Measurements from ENCODE around the gene C1QTNF3. TPM values are rescaled to one million over a fixed set of nuclear protein-coding genes. Genes with fewer than 3 reads are reported as not detected.

Gene C1QTNF3
- total RNA-seq, 2 donors from 2014 or later: 2.7 to 4.6 TPM

DNA sequence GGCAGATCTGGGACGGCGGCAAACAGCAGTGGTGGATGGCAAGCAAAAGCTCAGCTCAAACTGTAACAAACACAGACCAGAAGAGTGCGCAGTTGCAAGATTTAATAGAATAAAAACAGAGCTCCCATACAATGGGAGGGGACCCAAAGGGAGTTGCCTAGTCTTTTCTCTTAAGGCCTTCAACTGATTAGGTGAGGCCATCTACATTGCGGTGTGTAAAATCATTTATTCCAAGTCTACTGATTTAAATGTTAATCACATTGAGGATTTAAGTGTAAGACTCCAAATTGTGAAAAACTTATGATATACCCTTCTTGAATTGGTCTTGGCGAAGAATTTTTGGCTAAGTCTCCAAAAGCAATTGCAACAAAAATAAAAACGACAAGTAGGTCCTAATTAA is 21.6 kb upstream of the C1QTNF3 start:
- Histone ChIP-seq H3K9ac (ENCODE audit: low read depth in 2 of 2, low read length in 2 of 2) (no peak overlapping the region), H3K27ac (no peak overlapping the region), H3K4me1 (no peaks in the 10 kb centered on the region), H3K9me3 (no peaks in the 10 kb centered on the region), H3K36me3 (no peaks in the 10 kb centered on the region), H3K4me3 (no peak overlapping the region), H3K27me3 (no peaks in the 10 kb centered on the region)
- intact Hi-C loops (cut with DNase I): no loop called here
- DNase-seq: no peak
- no peak for TF ChIP-seq CTCF (IDR thresholded peaks at IDR 0.05)

- TF ChIP-seq CTCF (IDR thresholded peaks at IDR 0.05): no peak
- H3K9ac ChIP-seq (ENCODE audit: low read depth in 2 of 2, low read length in 2 of 2): no peak overlapping the region
- H3K27ac ChIP-seq: no peak overlapping the region
- intact Hi-C loops (cut with DNase I): no loop called here
- H3K4me1 ChIP-seq: no peaks in the 10 kb centered on the region
- no peak overlapping the region for H3K4me3 ChIP-seq
- H3K9me3 ChIP-seq: no peaks in the 10 kb centered on the region
- no peaks in the 10 kb centered on the region for H3K36me3 ChIP-seq
- no peaks in the 10 kb centered on the region for H3K27me3 ChIP-seq
- DNase-seq: no peak
Observed at GRCh38 chr5:34062419-34062818, 19.4 kb upstream of the C1QTNF3 start.

- H3K4me1 ChIP-seq: no peaks in the 10 kb centered on the region
- intact Hi-C loops (cut with DNase I): no loop called here
- H3K9ac ChIP-seq (ENCODE audit: low read depth in 2 of 2, low read length in 2 of 2): no peak overlapping the region
- no peaks in the 10 kb centered on the region for H3K27me3 ChIP-seq
- no peaks in the 10 kb centered on the region for H3K9me3 ChIP-seq
- no peak overlapping the region for H3K4me3 ChIP-seq
- no peak for TF ChIP-seq CTCF (IDR thresholded peaks at IDR 0.05)
- no peaks in the 10 kb centered on the region for H3K36me3 ChIP-seq
- no peak for DNase-seq
- no peak overlapping the region for H3K27ac ChIP-seq
Observed at GRCh38 chr5:34061993-34062392, 19.0 kb upstream of the C1QTNF3 start.

DNA sequence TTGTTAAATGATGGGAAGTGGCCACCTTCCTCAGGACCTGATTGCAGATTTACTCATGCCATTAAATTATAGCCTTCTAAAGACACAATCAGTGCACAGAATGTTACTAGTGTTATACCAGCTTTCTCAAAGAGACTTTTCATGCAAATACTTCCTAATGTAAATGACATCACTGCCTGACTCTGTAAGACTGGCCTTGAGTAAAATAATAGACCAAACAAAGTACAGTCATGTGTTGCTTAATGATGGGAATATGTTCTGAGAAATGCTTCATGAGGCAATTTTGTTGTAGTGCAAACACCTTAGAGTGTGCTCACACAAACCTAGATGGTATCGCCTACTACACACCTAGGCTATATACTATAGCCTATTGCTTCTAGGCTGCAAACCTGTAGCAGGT is 17.0 kb upstream of the C1QTNF3 start:
- TF ChIP-seq CTCF (IDR thresholded peaks at IDR 0.05): no peak
- H3K36me3 ChIP-seq: no peaks in the 10 kb centered on the region
- no peak overlapping the region for H3K9ac ChIP-seq (ENCODE audit: low read depth in 2 of 2, low read length in 2 of 2)
- no peaks in the 10 kb centered on the region for H3K4me1 ChIP-seq
- H3K9me3 ChIP-seq: no peaks in the 10 kb centered on the region
- no peak for DNase-seq
- no peak overlapping the region for H3K27ac ChIP-seq
- H3K4me3 ChIP-seq: no peak overlapping the region
- intact Hi-C loops (cut with DNase I): no loop called here
- no peaks in the 10 kb centered on the region for H3K27me3 ChIP-seq

DNA sequence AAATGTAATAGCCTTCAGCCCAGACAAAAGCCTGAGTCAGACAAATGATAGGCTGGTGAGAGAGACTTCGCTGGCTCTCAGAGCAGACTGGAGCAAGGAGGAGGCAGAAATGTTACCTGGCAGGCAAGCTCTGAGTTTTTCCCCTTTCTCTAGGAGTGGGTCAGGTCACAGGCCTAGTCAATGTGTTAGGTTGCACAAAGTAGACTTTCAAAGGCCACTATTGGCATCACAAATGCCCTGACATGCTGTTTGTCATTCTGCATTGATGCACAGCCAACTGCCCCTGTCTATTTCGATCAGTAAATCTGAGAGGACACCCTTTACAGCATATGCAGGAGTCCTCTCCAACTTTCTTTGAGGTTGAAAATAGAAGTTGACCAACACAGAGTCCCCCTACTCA is 15.5 kb upstream of the C1QTNF3 start:
- no peak for DNase-seq
- Histone ChIP-seq H3K9me3 (no peaks in the 10 kb centered on the region), H3K4me3 (no peak overlapping the region), H3K27me3 (no peaks in the 10 kb centered on the region), H3K9ac (ENCODE audit: low read depth in 2 of 2, low read length in 2 of 2) (no peak overlapping the region), H3K27ac (no peak overlapping the region), H3K4me1 (no peaks in the 10 kb centered on the region), H3K36me3 (no peaks in the 10 kb centered on the region)
- intact Hi-C loops (cut with DNase I): no loop called here
- TF ChIP-seq CTCF (IDR thresholded peaks at IDR 0.05): no peak

- Histone ChIP-seq H3K9me3 (no peaks in the 10 kb centered on the region), H3K9ac (ENCODE audit: low read depth in 2 of 2, low read length in 2 of 2) (no peak overlapping the region), H3K4me1 (no peaks in the 10 kb centered on the region), H3K36me3 (no peaks in the 10 kb centered on the region), H3K27me3 (no peaks in the 10 kb centered on the region), H3K4me3 (no peak overlapping the region), H3K27ac (no peak overlapping the region)
- DNase-seq: no peak
- intact Hi-C loops (cut with DNase I): no loop called here
- TF ChIP-seq CTCF (IDR thresholded peaks at IDR 0.05): no peak
Observed at GRCh38 chr5:34057569-34057968, 14.6 kb upstream of the C1QTNF3 start.

Data from colonic mucosa (tissue), 4 donors.